ENCODE data around the gene SUGCT. TPM values are rescaled to one million over a fixed set of nuclear protein-coding genes. Genes with fewer than 3 reads are reported as not detected.

SUGCT gene
- total RNA-seq, 1 experiment from 2014 or later: 9.9 TPM

DNA sequence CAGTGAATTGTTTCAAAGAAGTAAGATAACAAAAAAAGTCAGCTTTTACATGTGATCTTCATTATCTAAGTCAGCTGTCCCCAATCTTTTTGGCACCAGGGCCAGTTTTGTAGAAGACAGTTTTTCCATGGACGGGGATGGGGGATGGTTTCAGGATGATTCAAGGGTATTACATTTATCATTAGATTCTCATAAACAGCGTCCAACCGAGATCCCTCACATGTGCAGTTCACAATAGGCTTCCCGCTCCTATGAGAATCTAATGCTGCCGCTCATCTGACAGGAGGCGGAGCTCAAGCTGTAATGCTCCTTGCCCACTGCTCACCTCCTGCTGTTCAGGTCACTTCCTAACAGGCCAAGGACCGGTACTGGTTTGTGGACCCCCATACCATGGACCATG, 607.5 kb downstream of the SUGCT start:
- Mint-ChIP-seq H3K9me3 (ENCODE audit: unreplicated experiment) (no peaks in the 10 kb centered on the region), H3K4me1 (ENCODE audit: low read depth, unreplicated experiment) (peaks cover 10% of the 10 kb centered on the region), H3K4me3 (ENCODE audit: unreplicated experiment) (no peak overlapping the region), H3K27me3 (ENCODE audit: insufficient read depth, unreplicated experiment) (no peaks in the 10 kb centered on the region), H3K27ac (ENCODE audit: unreplicated experiment) (no peak overlapping the region), H3K36me3 (ENCODE audit: insufficient read depth, unreplicated experiment) (no peaks in the 10 kb centered on the region)
- no TSS peak for BruUV-seq (replicated peaks)
- no peaks in the 10 kb centered on the region for H3K9me3 ChIP-seq
- no peak for DNase-seq
- no peak overlapping the region for H3K4me3 ChIP-seq (ENCODE audit: low read depth, low read length)
- ChIA-PET CTCF (interaction anchor here (1.0 kb wide), 1 partner anchor 252 kb away, joined by 3 read pairs; no protein-coding TSS in a partner anchor), POLR2A (no interaction called here)
- TF ChIP-seq, protein P1, sequence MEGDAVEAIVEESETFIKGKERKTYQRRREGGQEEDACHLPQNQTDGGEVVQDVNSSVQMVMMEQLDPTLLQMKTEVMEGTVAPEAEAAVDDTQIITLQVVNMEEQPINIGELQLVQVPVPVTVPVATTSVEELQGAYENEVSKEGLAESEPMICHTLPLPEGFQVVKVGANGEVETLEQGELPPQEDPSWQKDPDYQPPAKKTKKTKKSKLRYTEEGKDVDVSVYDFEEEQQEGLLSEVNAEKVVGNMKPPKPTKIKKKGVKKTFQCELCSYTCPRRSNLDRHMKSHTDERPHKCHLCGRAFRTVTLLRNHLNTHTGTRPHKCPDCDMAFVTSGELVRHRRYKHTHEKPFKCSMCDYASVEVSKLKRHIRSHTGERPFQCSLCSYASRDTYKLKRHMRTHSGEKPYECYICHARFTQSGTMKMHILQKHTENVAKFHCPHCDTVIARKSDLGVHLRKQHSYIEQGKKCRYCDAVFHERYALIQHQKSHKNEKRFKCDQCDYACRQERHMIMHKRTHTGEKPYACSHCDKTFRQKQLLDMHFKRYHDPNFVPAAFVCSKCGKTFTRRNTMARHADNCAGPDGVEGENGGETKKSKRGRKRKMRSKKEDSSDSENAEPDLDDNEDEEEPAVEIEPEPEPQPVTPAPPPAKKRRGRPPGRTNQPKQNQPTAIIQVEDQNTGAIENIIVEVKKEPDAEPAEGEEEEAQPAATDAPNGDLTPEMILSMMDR (IDR thresholded peaks at IDR 0.05; ENCODE audit: insufficient read depth in 1 of 2, low read depth in 1 of 2, low read length in 1 of 2, severe bottlenecking in 1 of 2, unreplicated experiment in 1 of 2): no peak
- H3K27me3 ChIP-seq (replicated peaks; ENCODE audit: control insufficient read depth, insufficient read depth, low read length): no peaks in the 10 kb centered on the region
- H3K4me1 ChIP-seq: no peaks in the 10 kb centered on the region
- no peaks in the 10 kb centered on the region for H3K36me3 ChIP-seq (ENCODE audit: control insufficient read depth, insufficient read depth, low read length)
- intact Hi-C loops (cut with micrococcal nuclease; ENCODE audit: unreplicated experiment): no loop called here

DNA sequence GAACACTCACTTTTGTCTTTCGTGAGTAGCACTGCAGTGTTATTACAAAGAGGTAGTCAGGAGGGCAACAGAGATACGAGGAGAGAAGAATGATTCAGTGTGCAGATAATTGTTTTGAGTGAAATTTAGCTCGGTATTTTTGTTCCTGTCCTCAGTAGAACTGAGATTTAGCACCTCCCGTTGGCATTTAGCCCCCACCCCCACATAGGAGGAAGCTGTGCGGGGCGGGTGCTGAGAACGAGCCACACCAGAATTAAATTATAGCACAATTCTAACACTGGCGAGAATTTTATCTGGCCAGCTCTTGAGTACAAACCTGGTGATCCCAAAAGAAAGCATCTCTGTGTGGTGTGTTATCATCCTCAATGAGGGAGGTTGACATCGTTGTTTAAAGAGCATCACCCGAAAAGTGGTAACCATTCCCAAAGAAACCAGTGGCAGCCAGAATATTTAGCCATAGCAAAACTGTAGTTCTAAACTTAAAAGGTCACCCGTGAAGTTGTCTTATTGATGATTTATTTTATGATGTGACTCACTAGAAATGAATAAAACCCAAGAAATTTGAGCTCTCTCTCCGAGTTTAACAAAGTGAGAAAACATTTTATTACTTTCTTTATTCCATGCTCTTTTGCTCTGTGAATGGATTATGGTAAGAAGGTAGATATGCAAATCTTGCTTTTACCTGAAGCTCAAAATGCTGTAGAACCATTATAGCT, 612.2 kb downstream of the SUGCT start:
- no peaks in the 10 kb centered on the region for H3K36me3 Mint-ChIP-seq (ENCODE audit: insufficient read depth, unreplicated experiment)
- H3K9me3 Mint-ChIP-seq (ENCODE audit: unreplicated experiment): no peaks in the 10 kb centered on the region
- no peak overlapping the region for H3K4me3 Mint-ChIP-seq (ENCODE audit: unreplicated experiment)
- intact Hi-C loops (cut with micrococcal nuclease; ENCODE audit: unreplicated experiment): no loop called here
- DNase-seq: no peak
- ChIA-PET CTCF (no interaction called here), POLR2A (no interaction called here)
- H3K36me3 ChIP-seq (ENCODE audit: control insufficient read depth, insufficient read depth, low read length): no peaks in the 10 kb centered on the region
- BruUV-seq (replicated peaks): no TSS peak
- no peaks in the 10 kb centered on the region for H3K27me3 ChIP-seq (replicated peaks; ENCODE audit: control insufficient read depth, insufficient read depth, low read length)
- no peaks in the 10 kb centered on the region for H3K27me3 Mint-ChIP-seq (ENCODE audit: insufficient read depth, unreplicated experiment)
- no peak overlapping the region for H3K4me3 ChIP-seq (ENCODE audit: low read depth, low read length)
- TF ChIP-seq, protein P1 (IDR thresholded peaks at IDR 0.05; ENCODE audit: insufficient read depth in 1 of 2, low read depth in 1 of 2, low read length in 1 of 2, severe bottlenecking in 1 of 2, unreplicated experiment in 1 of 2): no peak
- peaks cover 16% of the 10 kb centered on the region for H3K4me1 Mint-ChIP-seq (ENCODE audit: low read depth, unreplicated experiment)
- no peaks in the 10 kb centered on the region for H3K4me1 ChIP-seq
- H3K27ac Mint-ChIP-seq (ENCODE audit: unreplicated experiment): no peak overlapping the region
- no peaks in the 10 kb centered on the region for H3K9me3 ChIP-seq

DNA sequence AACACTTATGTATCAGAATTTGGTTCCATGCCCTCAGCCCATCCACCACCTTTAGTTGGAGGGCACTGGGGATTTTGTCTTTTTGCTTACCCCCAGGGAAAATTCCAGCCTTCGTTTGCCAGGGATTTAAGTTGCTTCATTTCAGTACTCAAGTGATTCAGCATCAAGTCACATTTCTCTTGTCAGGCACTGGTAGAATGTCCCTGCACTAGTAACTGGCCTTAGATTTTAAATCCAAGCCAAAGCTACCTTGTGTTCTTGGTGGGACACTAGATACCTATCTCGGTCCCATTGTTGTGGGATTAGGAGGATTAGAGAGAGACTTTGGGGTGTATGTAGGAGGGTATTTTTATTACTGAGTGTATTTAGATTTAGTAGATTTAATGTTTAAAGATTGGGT, 613.1 kb downstream of the SUGCT start:
- Mint-ChIP-seq H3K27ac (ENCODE audit: unreplicated experiment) (no peak overlapping the region), H3K36me3 (ENCODE audit: insufficient read depth, unreplicated experiment) (no peaks in the 10 kb centered on the region), H3K27me3 (ENCODE audit: insufficient read depth, unreplicated experiment) (no peaks in the 10 kb centered on the region), H3K4me3 (ENCODE audit: unreplicated experiment) (no peak overlapping the region), H3K9me3 (ENCODE audit: unreplicated experiment) (no peaks in the 10 kb centered on the region), H3K4me1 (ENCODE audit: low read depth, unreplicated experiment) (peaks cover 16% of the 10 kb centered on the region)
- intact Hi-C loops (cut with micrococcal nuclease; ENCODE audit: unreplicated experiment): no loop called here
- TF ChIP-seq, protein P1 (IDR thresholded peaks at IDR 0.05; ENCODE audit: insufficient read depth in 1 of 2, low read depth in 1 of 2, low read length in 1 of 2, severe bottlenecking in 1 of 2, unreplicated experiment in 1 of 2): no peak
- no peaks in the 10 kb centered on the region for H3K27me3 ChIP-seq (replicated peaks; ENCODE audit: control insufficient read depth, insufficient read depth, low read length)
- no peaks in the 10 kb centered on the region for H3K4me1 ChIP-seq
- H3K4me3 ChIP-seq (ENCODE audit: low read depth, low read length): no peak overlapping the region
- DNase-seq: no peak
- H3K9me3 ChIP-seq: no peaks in the 10 kb centered on the region
- POLR2A ChIA-PET: no interaction called here
- CTCF ChIA-PET: no interaction called here
- no peaks in the 10 kb centered on the region for H3K36me3 ChIP-seq (ENCODE audit: control insufficient read depth, insufficient read depth, low read length)
- BruUV-seq (replicated peaks): no TSS peak
